Measurements from ENCODE around the gene SNRPA1. TPM values are rescaled to one million over a fixed set of nuclear protein-coding genes. Genes with fewer than 3 reads are reported as not detected.

The SNRPA1 gene
- total RNA-seq, 1 donor from 2014 or later: 43.8 TPM

DNA sequence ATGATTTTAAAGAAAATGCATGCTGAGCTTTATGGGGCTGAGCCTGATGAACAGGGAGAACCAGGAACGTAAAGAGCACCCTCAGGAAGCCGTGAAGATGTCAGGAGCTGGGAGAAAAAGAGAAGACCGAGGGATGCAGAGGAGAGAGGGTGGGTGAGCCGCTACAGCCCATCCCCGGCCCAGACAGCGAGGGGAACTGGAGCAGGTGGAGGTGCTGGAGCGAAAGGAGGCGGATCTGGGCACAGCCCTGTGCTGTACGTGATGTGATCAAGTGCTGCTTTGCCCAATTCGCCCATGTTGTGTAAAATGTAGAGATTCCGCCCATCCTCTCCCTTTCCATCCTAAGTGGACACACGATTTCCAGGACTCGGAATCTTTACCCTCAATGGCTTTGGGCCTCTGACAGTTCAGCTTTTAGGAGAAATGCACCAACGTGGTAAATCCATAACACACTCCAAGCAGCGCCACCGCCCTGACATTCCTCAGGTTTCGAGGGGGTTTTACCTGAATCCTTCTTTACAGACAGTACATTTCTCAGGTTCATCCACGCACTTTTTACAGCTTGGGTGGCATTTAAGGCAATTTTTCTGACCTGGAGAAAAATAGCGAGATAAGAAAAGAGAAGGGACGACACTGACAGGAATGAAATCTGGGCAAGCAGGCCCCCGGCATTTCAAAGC lies 27.1 kb upstream of the SNRPA1 start:
- ATAC-seq (no peak), DNase-seq (ENCODE audit: low spot score) (peak; percentile 42)
- intact Hi-C loops (cut with DNase I): no loop called here

DNA sequence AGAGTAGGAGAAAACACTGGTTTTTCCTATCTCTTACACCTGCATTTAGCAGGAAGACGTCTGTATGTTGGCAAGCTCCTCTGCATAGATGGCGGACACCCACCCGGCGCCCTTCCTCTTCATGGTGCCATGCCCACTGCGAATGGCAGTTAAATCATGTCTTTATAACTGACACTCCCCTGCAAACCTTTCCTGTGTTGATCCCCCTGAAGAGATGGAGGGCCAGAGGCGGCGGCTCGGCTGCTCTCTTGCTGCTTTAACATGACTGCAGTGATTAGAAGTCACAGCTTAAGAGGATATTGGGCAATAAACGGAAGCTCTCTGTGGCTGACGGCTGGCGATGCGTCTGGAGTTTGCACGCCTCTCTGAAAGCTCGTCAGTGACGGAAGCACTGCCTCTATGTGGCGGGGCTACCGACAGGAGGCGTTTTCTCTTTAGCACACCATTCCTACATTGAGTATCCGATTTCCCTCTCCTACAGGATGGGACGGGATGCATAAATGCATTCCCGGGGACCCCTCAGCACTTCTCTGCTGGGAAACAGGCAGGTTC lies 25.5 kb upstream of the SNRPA1 start:
- peak; percentile 64 for DNase-seq (ENCODE audit: low spot score)

DNA sequence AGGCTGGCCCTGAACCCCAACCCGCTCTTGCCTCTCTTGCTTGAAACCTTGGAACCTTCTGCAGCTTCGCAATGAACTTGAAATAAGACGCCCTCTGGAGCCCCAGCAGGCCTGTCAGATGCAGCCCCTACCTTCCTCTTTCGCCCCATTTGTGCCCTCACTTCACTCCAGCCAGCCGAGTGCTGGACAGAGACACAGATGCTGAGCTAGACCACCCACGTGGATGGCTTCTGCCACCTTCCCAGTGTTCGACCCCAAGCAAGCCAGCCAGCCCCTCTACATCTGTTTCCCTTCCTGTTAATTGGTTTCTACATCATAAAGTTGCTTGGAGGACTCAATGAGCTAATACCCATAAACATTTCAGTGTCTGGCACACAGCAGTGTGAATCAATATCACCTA lies 23.8 kb upstream of the SNRPA1 start:
- intact Hi-C loops (cut with DNase I): no loop called here
- ATAC-seq (no peak), DNase-seq (ENCODE audit: low spot score) (peak; percentile 30)

More for the DNA sequence above, 25.5 kb upstream of the SNRPA1 start:
- intact Hi-C loops (cut with DNase I): no loop called here
- peak; percentile 82 for ATAC-seq

DNA sequence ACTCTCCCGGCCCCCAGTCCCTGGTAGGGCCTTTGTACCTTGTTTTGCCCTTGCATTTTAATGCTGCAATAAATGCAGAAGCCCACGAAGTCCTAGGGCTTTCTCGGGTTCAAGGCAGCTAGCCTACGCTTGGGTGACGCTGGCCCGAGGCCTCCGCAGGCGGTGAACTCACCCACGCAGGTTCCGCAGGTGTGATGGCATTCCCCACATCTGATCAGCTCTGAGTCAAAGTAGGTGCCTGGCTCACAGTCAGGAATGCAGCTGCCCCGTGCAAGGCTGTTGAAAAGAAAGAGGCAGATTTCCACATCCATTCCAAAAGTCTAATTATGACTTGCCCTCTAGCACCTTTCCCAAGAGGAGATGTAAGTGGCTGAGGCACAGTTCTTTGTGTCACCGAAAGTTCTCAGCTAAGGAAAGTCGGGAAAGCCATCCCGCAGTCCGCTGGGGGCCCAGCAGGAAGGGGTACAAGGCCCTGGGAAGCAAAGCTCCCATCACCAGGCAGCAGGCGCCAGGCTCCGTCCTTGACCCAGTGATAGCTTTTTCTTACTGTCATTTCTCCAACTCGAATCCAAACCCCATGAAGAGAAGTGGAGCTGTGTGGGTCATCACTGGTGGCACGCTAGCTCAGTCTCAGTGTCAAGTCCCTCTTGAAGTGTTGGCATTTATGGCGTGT lies 23.2 kb upstream of the SNRPA1 start:
- no peak for ATAC-seq
- DNase-seq (ENCODE audit: low spot score): peak; percentile 37
- intact Hi-C loops (cut with DNase I): no loop called here

DNA sequence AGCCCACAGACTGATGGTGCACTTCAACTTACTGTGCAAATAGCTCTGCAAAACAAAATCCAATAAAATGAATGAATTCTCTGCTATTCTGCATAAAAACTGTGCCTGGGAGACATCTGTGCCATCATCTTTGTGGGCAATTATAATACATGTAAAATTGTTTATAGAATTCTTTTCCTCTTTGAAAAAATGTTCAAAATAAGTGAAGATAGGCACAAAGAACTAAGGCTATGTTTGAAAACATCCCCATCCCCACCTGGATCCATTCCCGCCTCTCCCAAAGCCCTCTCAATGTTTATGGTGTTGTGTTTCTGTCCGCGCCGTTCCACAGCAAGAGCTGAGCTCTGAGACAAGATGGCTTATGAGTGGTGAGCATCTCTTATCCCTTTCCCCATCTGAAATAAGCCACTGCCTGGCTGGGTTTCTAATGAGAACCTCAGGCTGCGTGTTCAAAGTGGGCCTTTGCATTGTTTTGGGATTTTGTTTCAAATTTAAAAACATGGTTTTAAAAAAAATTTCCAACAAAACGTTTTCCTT lies 22.4 kb upstream of the SNRPA1 start:
- DNase-seq (ENCODE audit: low spot score) (no peak), ATAC-seq (no peak)
- intact Hi-C loops (cut with DNase I): no loop called here

DNA sequence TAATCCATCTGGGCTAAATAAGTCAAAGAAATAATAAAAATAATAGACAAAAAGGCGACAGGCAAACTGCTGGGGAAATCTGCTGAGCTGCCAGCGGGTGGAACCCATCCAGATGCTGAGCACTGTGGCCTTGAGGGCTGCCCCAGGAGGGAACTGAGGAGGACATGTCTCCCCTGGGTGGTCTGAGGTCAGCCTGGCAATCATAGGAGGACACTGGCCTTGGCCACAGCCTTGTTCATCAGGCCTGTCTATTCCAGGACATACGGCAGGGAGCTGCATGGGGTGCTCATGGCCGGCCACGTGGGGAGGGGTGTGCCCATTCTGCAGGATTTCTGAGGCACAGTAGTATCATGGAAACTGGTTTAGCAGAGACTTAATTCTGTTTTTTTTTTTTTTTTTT lies 21.5 kb upstream of the SNRPA1 start:
- intact Hi-C loops (cut with DNase I): no loop called here
- DNase-seq (ENCODE audit: low spot score) (peak; percentile 47), ATAC-seq (no peak)

DNA sequence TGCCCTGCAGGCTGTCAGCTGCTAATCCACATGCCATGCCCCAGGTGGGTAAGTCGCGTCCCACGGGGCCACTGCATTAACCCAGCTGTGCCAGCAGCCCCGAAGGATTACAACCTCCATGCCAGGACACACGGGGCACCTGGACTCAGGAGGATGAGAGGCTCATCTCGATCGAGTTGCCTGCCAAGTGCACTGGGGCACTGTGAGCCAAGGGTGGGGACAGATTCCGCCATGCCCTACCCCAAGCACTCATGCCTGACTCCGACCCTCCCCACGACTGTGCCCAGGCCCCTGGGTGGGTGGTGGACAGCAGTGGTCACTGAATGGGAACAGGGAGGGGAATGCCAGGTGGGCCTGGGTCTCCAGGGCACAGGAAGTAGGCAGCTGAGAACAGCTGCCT lies 20.7 kb upstream of the SNRPA1 start:
- intact Hi-C loops (cut with DNase I): no loop called here
- DNase-seq (ENCODE audit: low spot score) (peak; percentile 51), ATAC-seq (no peak)

DNA sequence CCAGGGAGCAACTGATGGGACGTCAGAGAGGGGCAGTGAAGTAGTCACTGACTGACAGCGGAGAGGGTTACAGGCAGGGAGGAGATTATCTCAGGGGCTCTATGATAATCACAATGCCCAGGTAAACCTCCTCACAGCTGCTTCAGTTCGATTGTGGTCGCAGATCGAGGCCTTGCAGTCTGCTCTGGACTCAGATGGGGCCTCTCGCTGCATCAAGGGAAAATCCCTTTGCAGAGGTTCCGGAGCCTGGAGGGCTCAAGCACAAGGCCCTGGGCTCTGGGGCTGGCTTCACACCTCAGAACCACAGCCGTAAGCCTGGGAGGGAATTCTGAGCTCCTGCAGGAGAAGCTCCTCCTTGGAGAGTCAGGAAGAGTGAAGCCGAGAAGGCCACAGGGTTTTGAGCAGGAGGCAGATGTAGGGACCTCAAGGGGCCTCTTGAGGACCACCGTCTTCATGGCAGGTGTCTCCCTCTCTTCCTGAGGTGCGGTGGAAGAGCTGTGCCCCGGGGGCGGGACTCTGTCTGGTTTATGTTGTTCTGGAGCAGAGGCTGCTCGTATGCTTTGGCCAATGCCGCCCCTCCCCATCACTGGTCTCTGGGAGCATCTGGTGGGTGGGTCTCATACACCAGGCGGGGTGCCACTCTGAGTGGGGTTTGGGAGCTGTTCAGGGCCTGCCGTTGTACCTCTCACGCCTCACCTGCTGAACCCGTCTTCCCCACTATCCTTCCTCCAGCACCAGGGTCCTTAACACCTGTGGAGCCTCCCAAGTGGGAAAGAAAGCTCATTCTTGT lies 19.5 kb upstream of the SNRPA1 start:
- ATAC-seq: no peak
- DNase-seq (ENCODE audit: low spot score): peak; percentile 45
- intact Hi-C loops (cut with DNase I): no loop called here

DNA sequence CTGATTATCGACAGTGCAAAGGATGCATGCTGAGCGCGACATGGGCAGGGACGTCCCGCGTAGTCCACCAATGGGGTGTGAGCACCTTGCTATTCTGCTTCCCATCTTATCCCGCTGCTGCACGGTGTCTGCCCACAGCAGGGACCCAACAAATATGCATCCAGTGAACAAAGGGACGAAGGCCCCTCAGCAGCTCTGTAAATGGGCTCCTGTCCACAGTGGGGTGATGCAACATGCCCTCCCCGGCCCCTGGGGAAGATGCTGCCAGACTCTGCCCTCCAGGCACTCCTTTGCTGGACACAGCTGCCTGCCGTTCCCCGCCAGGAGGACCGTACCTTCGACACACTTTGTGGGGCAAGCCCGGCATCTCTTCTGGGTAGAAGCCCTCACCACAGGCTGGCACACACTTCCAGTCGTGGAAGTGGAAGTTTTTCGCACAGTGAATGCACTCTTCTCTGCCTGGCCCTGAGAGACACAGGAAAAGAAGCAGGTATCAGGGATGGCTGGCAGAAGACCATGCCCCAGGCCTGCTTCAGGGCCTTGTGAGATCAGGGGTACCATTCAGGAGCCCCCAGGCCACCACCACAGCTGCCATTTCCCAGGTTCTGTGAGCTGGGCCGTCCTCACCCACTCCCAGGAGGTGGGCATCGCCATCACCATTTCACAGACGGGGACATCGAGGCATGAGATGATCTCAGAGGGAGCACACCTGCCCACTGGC lies 18.2 kb upstream of the SNRPA1 start:
- peak; percentile 51 for DNase-seq (ENCODE audit: low spot score)
- intact Hi-C loops (cut with DNase I): no loop called here
- no peak for ATAC-seq

DNA sequence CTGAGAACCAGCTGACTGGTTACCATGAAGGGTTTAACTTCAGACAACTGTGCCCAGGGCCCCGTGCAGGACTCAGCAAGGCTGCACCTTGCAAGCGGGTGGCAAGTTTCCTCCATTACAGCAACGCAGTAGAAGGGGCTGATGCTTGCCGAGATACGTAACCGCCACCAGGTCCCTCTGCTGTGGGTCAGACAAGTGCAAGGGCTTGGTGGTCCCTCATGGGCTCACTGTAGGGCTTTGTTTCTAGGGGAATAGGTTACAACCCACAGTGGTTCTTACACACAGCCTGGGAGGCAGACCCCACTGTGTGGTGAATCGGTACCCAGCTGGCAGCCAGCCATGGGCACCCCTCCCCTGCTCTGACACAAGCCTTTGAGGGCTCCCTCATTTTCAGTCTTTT lies 15.5 kb upstream of the SNRPA1 start:
- ATAC-seq: no peak

DNA sequence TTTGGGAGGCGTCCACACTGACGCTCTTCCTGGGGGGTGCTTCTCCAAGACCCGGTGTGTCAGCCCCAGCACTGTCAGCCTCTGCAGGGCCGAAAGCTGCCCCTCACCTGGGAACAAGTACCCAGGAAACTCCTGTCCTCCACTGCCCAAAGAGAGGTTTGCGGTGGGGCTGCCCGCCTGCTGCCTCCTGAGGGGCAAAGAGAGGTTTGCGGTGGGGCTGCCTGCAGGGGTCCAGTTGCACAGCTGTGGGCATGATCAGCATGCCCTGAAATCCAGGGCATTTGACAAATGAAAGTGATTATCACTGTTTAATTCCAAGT lies 15.1 kb upstream of the SNRPA1 start:
- ATAC-seq (no peak), DNase-seq (ENCODE audit: low spot score) (peak; percentile 43)
- intact Hi-C loops (cut with DNase I): no loop called here

More for the DNA sequence above, 15.5 kb upstream of the SNRPA1 start:
- intact Hi-C loops (cut with DNase I): no loop called here
- peak; percentile 35 for DNase-seq (ENCODE audit: low spot score)

DNA sequence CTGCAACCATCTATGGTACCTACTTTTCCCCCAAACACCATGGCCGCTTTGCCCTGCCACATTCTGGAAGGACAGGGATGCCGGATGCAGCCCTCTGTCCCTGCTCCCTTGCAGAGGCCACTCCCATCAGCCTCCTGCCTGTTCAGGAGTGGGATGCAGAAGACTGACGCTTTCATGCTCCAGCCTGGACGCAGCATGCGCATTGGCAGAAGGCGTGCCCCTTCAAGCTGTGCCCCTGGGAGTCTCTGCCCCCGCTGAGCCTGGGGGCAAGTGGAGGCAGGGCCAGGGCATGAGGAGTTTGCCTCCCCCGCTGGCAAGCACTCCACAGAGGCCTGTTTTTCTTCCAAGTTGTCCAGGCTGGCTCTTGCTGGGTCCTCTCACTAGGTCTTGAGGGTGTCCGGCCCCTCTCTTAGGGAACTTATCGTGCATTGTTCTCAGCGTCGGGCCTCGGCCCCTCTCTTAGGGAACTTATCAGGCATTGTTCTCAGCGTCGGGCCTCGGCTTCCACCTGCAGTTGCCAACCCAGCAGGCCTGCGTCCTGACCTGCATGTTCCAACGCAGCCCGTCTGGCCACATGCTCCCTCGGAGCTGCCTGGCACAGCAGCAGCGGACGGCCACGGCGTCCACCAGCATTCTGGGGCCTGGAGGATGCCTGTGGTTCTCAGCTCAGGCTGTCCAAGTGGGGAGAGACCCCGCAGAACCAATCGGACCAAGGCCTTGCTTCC lies 14.6 kb upstream of the SNRPA1 start:
- intact Hi-C loops (cut with DNase I): loop anchor here (10.0 kb wide), 1 partner anchor 185 kb away; no protein-coding TSS in a partner anchor
- ATAC-seq (peak; percentile 47), DNase-seq (ENCODE audit: low spot score) (peak; percentile 60)

DNA sequence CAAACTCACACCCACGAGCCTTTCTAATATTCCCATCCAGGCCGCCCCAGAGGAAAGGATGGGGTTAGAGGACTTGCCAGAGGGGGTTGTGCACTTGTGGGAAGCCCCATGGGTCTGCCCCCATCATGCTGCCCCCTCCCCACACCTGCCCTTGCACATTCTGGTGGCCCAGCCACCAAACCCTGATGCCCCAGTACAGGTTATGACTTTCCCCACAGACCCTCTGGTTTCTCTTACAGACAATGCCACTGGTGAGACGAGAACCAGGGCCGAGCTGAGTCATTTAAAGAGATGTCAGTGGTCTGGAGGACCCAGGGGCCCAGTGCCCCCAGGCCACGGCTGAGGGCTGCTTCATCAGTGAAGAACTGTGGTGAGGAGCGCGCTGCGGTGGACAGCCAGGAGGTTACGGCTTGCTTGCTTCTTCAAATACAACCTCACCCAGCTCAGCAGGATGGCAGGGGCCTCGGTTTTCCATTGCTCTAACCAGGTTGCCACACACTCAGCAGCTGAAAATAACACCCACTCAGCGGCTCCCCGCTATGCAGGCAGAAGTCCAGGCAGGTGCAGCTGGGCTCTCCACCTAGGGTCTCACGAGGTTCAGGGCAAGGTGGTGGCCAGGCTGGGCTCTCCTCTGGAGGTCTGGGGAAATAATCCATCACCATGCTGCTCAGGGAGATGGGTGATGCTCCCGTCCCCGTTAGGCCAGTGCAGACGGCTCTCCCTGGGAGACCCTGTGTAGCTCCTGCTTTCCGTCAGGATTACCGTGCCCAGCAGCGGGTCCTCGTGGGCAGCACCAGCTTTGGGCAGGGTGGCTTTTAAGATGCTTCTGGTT lies 13.8 kb upstream of the SNRPA1 start:
- DNase-seq (ENCODE audit: low spot score) (peak; percentile 45), ATAC-seq (no peak)
- intact Hi-C loops (cut with DNase I): loop anchor here (10.0 kb wide), 1 partner anchor 186 kb away; no protein-coding TSS in a partner anchor

DNA sequence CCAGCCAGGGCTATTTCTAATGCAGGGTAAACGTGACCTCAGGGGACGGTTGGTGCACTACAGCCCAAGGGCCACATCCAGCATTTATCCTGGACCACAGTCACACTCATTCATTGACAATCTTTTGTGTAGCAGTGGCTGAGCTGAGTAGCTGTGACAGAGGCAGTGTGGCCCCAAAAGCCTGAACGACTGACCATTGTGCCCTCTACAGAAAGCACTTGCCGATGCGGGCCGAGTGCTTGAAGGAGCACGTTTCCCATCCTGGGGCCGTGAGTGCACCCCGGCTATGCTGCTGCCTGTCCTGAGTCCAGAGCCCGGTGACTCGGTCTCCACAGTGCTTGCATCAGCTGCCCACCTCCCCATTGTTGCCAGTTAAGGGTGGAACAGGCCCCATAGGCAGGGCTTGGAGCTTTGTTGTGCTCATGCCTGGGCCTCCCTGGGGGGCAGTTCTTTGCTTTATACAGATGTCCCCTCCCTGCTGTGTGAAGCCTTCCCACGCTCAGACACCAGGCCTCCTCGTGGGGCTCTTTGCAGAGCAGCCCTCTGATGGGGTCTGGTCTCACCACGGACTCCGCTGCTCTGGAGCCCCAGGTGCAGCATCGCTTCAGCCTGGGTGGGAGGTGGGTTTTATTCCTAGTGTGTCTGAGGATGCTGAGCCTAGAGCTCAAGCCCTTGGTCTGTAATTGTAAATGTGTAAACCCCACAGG lies 13.0 kb upstream of the SNRPA1 start:
- ATAC-seq (no peak), DNase-seq (ENCODE audit: low spot score) (peak; percentile 43)
- intact Hi-C loops (cut with DNase I): loop anchor here (10.0 kb wide), 1 partner anchor 187 kb away; no protein-coding TSS in a partner anchor

DNA sequence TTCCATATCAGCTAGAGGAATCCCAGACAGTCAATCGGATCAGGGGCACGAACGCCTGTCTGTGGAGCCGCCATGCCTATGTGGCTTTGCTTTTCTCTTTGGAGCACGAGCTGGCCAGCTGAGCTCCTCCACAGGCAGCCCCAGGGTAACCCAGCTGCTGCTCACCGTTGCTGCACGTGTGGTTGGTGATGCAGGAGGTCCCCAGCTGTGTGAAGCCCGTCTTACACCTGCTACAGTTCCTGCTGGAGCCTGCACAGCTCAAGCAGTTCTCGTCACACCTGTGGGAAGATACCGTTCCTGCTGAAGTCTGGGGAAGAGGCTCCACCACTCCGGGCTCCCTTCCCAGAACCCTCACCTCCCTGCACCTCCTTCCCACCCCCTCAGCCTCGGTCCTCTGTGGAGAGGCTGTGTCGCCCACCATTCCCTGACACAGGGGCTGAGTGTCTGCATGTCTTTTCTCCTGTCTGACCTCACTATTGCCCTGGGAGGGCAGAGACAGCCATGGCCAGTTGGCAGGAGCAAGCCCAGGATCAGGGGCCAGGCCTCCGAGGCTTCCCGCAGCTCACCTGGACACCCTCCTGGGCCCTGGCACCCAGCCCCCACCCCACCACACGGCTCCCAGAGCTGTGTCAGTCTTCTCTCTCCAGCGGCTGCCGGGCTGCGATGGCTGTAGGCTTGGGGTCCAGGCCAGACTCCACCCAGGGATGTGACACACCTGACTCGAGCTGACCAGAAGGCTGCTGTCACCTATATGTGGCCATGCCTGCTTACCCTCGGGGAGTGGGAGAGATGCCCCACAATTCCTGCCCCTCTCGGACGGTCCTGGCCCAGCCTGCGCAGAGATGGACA lies 12.2 kb upstream of the SNRPA1 start:
- intact Hi-C loops (cut with DNase I): loop anchor here (10.0 kb wide), 1 partner anchor 188 kb away; no protein-coding TSS in a partner anchor
- peak; percentile 48 for DNase-seq (ENCODE audit: low spot score)
- no peak for ATAC-seq
